DMS53 treated with DMSO at 0.1 percent for 48 hours (cell line): ENCODE results near the gene HIRA.
"Not testable (repeated sequence)": the region's sequence is repeated elsewhere in the genome, so short reads cannot be mapped to it uniquely, and the experiment has no call there.

Source experiments
- DNase-seq: peaks from one replicate; lab custom pipeline; 2025; ENCODE audit not compliant: unreplicated experiment; lab: John Stamatoyannopoulos, UW

HIRA gene

DNA sequence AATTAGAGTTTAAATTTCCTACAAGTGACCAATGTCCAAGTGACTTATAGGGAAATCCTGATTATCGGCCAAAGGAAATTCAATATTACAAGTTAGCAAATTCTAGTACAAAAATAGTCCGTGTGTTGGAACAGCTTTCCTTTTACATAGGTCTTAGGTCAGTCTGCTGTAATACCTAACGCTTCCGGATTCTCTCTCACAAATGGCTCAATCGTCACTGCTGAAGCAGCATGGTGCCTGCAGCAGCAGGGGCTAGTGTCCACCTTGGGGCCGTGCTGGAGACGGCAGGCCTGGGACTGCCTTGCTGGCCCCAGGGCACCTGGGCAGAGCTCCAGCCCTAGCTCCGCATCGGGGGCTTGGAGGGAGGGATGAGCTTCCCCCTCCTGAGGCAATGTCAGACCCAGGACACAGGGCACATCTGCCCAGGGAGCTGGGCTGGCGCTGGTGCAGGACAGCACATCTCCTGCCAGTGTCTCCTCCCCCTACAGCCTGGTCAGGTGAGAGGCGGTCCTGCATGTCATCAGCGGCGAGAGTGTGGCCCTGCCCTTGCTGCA, 100.6 kb downstream of the HIRA start:
- no peak for DNase-seq

DNA sequence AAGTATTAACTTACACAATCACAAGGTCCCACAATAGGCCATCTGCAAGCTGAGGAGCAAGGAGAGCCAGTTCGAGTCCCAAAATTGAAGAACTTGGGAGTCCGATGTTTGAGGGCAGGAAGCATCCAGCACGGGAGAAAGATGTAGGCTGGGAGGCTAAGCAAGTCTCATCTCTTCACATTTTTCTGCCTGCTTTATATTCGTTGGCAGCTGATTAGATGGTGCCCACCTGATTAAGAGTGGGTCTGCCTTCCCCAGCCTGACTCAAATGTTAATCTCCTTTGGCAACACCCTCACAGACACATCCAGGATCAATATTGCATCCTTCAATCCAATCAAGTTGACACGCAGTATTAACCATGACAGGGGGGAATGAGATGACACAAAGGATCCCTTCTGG, 101.3 kb downstream of the HIRA start:
- not testable (repeated sequence) for DNase-seq

DNA sequence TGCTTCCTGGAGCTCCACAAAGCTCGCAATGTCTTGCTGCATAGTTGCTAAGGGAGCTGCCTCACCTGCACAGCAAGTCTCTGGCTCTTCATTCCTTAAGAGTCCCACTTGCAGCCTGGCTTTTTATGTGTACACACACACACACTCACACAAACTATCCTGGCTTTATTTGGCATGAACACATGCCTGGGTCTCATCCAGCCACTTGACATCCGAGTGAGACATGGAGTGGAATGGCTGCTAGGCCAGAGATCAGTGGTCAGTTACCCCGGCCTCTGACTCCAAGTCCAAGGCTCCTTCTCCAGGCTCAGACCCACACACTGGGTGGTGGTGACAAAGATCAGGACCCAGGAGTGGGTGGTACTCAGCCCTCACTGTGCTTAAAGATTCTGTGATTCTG, 102.1 kb downstream of the HIRA start:
- DNase-seq: no peak

DNA sequence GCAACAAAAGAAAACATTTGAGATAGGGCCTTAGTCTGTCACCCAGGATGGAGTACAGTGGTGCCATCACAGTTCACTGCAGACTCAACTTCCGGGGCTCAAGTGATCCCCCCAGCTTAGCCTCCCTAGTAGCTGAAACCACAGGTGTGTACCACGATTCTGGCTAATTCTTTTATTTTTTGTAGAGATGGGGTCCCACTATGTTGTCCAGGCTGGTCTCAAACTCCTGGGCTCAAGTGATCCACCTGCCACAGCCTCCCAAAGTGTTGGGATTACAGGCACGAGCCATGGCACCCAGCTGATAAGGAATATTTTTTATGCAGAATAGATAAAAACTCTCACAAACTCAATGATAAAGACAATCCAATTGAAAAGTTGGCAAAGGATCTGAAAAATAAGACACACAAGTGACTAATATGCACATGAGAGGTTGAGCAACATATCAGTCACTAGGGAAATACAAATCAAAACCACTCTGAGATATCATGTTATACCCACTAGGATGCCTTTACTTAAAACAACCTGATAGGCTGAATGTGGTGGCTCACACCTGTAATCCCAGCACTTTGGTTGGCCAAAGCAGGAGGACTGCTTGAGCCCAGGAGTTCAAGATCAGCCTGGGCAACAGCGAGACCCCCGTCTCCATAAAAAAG, 106.1 kb downstream of the HIRA start:
- no peak for DNase-seq

DNA sequence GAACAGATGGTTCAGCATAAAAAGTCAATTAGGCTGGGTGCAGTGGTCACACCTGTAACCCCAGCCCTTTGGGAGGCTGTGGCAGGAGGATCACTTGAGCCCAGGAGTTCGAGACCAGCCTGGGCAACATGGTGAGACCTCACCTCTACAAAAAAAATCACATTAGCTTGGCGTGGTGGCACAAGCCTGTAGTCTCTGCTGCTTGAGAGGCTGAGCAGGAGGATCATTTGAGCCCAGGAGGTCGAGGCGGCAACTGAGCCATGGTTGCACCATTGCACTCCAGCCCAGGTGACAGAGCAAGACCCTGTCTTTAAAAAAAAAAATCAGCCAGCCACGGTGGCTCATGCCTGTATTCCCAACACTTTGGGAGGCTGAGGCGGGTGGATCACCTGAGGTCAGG, 108.1 kb downstream of the HIRA start:
- DNase-seq: not testable (repeated sequence)

DNA sequence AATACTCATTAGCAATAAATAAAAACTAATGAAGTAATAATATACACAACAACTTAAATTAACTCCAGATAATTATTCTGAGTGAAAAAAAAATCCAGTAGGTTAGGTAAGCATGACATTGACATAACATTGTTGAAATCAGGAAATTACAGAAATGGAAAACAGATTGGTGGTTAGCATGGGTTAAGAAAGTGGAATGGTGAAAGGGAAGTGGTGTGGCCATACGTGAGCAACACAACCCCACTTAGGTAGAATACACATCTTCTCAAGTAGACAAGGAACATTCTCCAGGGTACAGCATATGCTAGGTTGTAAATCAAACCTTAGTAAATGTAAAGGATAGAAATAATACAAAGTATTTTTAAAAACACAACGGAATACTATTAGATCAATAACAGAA, 109.8 kb downstream of the HIRA start:
- no peak for DNase-seq

DNA sequence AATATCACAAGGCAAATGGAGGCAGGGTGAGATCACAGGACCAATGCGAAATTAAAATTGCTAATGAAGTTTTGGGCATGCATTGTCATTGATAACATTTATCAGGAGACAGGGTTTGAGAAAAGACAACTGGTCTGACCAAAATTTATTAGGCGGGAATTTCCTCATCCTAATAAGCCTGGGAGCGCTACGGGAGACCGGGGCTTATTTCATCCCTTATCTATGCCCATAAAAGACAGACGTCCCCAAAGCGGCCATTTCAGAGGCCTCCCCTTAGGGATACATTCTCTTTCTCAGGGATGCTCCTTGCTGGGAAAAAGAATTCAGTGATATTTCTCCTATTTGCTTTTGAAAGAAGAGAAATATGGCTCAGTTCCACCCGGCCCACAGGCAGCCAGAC, 111.4 kb downstream of the HIRA start:
- DNase-seq: not testable (repeated sequence)

DNA sequence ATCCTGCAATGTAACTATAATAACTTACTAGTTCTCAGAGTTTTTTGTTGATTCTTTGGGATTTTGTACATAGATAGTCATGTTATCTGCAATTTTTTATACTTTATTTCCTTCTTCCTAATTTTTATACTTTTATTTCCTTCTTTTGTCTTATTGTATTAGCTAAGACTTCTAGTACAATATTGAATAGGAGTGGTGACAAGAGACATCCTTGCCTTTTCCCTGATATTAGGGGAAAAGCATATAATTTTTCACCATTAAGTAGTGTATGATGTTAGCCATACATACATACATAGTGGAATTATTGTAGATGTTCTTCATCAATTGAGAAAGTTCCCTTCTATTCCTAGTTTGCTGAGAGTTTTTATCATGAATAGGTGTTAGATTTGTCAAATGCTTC, 112.3 kb downstream of the HIRA start:
- no peak for DNase-seq

DNA sequence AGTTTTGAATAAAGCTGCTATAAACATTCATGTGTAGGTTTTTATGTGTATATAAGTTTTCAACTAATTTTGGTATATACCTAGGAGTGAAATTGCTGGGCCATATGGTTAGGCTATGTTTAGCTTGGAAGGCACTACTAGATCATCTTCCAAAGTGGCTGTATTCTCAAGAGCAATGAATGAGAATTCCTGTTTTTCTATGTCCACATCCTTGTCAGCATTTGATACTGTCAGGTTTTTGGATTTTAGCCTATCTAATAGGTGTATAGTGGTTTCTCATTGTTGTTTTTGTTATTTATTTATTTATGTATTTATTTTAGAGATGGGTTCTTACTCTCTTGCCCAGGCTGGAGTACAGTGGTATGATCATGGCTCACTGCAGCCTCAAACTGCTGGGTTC, 113.7 kb downstream of the HIRA start:
- DNase-seq: no peak

DNA sequence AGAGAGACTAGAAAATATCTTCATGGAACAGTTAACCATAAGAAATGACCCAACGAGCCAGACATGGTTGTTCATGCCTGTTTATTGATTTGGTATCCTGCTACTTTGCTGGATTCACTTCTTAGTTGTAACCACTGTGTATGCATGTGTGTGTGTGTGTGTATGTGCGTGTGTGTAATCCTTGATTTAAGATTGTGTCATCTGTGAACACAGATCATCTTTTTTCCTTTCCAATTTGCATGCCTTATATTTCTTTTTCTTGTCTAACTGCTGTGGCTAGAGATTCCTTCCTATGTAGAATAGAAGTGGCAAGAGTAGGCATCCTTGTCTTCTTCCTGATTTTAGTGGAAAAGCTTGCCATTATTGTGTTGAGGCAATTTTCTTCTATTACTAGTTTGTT, 123.7 kb downstream of the HIRA start:
- DNase-seq: no peak

DNA sequence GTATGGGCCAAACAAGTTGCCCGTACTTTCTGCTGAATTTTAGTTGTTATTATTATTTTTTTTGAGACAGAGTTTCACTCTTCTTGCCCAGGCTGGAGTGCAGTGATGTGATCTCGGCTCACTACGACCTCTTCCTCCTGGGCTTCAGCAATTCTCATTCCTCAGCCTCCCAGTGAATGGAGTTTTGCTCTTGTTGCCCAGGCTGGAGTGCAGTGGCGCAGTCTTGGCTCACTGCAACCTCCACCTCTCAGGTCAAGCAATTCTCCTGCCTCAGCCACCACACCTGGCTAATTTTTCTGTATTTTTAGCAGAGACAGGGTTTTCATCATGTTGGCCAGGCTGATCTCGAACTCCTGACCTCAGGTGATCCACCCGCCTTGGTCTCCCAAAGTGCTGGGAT, 125.0 kb downstream of the HIRA start:
- not testable (repeated sequence) for DNase-seq

DNA sequence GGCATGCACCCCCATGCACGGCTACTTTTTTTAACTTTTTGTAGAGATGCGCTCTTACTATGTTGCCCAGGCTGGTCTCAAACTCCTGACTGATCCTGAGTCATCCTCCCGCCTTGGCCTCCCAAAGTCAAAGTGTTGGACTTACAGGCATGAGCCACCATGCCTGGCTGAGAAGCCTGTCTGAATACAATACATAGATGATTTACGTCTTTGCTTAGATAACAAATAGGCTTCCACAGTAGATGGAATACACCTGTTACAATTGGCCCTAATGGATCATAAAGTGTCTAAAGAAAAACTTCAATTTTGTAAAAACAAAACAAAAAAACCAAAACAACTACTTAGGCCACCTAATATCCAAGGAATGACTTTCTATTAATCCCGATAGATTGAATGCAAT, 127.0 kb downstream of the HIRA start:
- no peak for DNase-seq

DNA sequence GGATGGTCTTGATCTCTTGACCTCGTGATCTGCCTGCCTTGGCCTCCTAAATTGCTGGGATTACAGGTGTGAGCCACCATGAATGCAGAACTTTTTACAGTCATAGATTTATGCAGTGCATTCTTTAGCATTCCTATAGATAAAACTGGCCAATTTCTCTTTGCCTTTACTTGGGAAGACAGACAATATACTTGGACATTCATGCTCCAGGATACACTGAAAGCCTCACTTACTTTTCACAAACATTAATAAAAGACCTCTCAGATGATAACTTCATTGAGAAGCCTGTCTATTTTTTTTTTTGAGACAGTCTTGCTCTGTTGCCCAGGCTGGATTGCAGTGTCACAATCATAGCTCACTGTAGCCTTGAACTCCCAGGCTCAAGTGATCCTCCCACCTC, 127.7 kb downstream of the HIRA start:
- no peak for DNase-seq

DNA sequence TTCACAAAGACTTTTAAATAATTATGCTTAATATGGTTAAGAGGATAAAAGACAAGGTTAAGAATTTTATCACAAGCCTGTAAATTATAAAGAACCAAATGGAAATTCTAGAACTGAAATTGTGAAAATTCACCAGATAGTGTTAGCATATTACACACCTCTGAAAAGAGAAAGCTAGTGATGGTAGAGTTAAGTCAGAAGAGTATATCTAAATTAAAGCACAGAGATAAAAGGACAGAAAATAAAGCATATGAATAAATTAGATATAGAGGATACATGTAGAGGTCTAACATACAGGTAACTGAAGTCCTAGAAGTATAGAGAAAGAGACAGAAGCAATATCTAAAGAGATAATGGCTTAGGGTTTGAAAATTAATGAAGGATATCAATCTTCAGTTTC, 135.8 kb downstream of the HIRA start:
- no peak for DNase-seq

DNA sequence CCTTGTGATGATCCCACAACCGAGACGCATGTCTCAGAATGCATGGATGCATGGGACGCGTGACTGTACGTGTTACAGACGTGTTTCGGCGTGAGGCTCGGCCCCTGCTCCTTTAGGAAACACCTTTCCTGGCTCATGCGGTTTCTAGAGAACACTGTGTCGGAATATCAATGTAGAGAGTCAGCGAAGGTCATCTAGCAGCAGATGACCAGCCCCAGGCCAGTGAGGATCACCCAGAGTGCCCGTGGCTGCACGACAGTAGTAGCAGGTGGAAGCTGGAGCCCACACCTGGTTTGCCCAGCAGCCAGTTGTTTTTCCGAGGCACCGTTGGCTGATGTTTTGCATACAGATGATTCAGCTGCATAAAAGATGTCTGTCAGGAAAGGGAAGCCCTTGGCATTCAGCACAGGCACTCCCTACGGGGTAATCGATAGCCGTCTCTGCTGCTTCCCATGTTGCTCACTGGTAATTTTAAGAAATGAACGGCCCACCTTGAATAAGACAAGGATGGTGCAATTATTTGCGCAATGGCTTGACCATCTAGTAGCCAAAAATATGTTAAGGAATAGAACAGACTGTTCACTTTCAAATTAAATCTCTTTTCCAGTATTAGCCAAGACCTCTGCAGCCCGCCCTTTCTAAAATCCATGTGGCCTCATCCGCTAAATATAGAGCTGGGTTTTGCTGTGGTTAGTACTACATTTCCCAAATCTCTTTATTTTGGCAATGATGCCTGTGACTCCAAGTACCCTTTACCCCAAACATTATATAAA, 138.9 kb downstream of the HIRA start:
- peak; percentile 26 for DNase-seq

DNA sequence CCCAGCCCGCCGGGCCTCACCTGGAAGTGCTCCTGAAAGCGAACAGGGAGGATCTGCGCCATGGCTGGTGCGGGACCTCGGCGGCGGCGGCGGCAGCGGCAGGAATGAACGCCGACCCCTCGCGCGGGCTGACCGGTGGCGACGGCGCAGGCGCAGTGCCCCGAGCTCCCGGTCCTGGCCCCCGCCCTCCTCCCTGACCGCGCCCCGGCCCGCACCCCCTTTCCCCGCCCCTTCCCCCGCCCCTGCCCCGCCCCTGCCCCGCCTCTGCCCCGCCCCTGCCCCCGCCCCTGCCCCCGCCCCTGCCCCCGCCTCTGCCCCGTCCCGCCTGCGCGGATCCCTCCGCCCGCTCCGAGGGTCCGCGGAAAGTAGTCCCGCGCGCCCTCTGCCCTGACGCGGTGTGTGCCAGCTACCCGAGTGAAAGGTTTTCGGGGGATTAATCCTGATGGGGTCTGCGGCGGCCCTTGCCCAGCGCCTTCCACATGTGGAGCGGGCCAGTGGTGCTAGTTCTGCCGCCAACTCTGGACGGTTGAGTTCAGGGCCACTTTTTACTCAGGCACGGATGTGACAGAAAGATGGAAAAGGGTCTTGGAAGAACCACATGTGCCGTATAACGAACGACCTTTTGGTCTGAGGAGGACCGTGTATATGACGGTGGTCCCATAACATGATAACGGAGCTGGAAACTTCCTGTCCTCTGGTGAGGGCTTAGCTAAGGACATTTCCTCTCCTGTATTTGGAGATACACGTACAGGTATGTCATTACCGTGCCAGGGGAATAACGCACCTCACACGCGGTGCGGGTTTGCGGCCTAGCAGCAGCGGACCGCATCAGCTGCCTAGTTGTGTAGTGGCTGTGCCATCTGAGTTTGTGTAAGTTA, 139.7 kb downstream of the HIRA start, which contains the start of gene CLTCL1:
CLTCL1 (minus strand) TSS at position 140 of the 878 bp plus-strand sequence; CDS start at position 62, 78 bp downstream.
- DNase-seq: no peak

DNA sequence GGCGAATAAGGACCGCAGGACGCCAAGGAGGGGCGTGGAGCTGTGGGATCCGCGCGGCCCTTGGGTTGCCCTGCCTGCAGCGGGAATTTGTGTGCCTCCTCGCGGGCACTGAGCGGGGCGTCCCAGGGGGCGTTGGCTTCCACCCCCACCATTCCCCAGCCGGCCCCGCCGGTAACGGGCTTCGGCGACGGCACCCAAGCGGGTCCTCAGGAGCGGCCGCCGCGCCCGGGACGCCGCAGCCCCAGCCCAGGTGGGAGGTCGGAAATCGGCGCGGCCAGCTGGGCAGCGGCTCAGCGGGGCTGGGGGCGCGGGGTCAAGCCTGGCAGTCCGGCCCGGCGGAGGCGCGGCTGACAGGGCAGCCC, 140.3 kb downstream of the HIRA start:
- no peak for DNase-seq

DNA sequence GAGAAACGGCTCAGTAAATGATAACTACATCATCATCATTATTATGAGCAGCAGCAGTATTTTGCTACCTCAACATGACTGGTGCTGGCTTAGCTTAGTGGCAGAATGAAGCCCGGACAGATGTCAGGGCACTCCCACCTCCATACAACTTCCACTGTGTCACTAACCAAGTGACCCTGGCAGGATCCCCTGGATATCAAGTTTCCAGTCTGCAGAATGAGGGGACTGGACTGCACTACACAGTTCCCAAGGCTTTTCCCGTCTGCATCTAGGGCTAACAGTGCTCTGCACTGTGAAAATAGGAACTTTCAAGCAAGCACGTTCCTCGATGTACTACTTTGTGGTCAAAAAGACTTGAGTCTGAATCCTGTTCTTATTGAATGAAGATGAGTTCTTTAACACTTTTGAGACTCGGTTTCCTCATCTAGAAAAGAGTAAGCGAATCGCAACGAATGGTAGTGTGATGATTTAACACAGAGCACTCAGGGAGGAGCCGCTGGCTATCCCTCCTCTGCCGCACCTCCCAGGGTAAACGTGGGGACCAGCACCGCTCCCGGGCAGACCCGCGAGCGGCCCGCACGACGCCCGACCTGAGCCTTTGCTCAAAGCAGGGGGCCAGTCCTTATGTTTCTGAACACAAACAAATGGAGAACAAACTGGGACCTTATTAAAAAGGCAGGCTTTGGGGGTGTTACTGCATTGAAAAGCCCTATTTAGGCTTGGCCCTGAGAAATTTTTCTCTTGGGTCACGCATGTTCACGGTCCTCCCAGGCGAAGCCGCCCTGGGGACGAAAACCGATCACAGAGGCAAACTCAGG, 140.9 kb downstream of the HIRA start:
- no peak for DNase-seq

DNA sequence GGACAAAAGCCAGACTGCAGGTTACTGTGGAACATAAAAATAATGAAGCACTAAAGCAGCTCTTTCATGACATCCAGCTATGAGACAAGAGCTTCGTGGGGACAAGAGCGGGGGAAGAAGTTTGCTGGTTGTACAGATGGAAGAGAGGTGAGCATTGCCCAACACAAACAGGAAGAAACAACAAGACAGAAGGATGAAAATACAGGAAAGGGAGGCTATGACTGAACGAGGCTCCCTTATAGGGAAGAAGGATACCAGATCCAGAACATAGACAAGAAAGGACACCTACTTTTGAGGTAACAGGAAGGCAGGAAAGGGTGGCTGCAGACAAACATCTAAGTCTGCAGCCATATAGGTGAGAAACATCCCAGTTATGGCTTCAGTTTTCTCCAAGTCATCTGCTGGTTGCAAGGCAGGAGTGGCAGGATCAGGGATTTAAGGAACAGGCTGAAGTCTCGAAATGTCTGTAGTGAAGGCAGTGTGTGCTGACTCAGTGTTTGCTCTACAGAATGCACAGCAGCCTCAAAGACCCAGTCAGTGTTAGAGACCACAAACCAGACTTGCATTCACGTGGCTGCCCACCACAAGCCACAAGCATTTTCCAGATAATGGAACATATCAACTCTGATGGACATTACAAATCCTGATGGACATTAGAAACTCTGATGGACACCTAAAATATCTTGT, 141.9 kb downstream of the HIRA start:
- DNase-seq: no peak

DNA sequence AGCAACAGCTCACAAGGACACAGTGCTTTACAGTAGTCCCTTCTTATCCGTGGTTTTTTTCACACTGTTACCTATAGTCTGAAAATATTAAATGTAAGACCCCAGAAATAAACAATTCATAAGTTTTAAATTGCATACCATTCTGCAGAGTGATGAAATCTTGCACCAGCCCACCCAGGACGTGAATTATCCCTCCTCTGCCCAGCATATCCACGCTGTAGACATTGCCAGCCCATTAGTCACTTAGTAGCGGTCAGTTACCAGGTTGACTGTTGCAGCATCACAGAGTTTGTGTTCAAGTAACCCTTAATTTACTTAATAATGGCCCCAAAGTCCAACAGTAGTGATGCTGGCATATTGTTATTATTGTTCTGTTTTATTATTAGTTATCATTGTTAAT, 143.6 kb downstream of the HIRA start:
- DNase-seq: no peak
